GM12878 (cell line): ENCODE data around the gene SCCPDH. TPM values are rescaled to one million over a fixed set of nuclear protein-coding genes. Genes with fewer than 3 reads are reported as not detected.

Experiments
- ATAC-seq: fragments of 200-7000 bp; cut with Tn5 transposase; 3 replicates; pipeline ENCODE4 v1.9.1; 2020; ENCODE audit warnings: mild to moderate bottlenecking, moderate library complexity
- BruUV-seq: library from RNA; stranded (reverse); fragments of 400-500 nt; replicated peaks from 2 replicates; lab custom pipeline; 2021; lab: Mats Ljungman, UMichigan
- CTCF ChIA-PET: fragments of 300-600 bp; sonication (Branson Sonifier 250); formaldehyde crosslinking; extraction: SDS; loops from one replicate; lab custom pipeline; 2021; ENCODE audit warnings: inconsistent platforms; lab: Yijun Ruan, JAX
- POLR2A ChIA-PET: fragments of 350-600 bp; formaldehyde crosslinking; extraction: SDS; loops from one replicate; lab custom pipeline; 2021; ENCODE audit warnings: inconsistent platforms; lab: Charles Lee
- RAD21 ChIA-PET: fragments of 300-600 bp; sonication (Branson Sonifier 250); formaldehyde crosslinking; loops from one replicate; lab custom pipeline; 2023; ENCODE audit warnings: antibody characterized with exemption; ENCODE audit not compliant: unreplicated experiment; lab: Charles Lee
- SMC1A ChIA-PET: fragments of 300-600 bp; sonication (Branson Sonifier 250); formaldehyde crosslinking; loops from one replicate; lab custom pipeline; 2023; ENCODE audit not compliant: unreplicated experiment, uncharacterized antibody; lab: Charles Lee
- DNase-seq: peaks from one replicate; pipeline ENCODE4 v3.0.0-alpha.2; 2011; ENCODE audit warnings: low read depth, low spot score
- FAIRE-seq: peaks from 3 replicates; lab custom pipeline; 2011; peaks lifted over from hg19 to GRCh38; lab: Jason Lieb, UNC
- H2AFZ ChIP-seq: 2 replicates; pipeline ENCODE4 v1.6.0; 2011; ENCODE audit warnings: low read depth, low read length, control low read depth; ENCODE audit not compliant: control insufficient read depth
- H3K27ac ChIP-seq: 2 replicates; pipeline ENCODE4 v1.5.1; 2011; ENCODE audit warnings: control low read depth; ENCODE audit not compliant: control insufficient read depth, insufficient read depth
- H3K27me3 ChIP-seq, 2 experiments: replicated peaks in 1 of 2; 2 replicates each; pipeline versions ENCODE4 v1.6.0 to v1.6.1; 2011; ENCODE audit warnings: low read length in 1 of 2; ENCODE audit not compliant: control insufficient read depth in 2 of 2, insufficient read depth in 2 of 2
- H3K36me3 ChIP-seq, 2 experiments: 2 replicates each; pipeline ENCODE4 v1.5.1; 2011; ENCODE audit warnings: low read length in 1 of 2; ENCODE audit not compliant: control insufficient read depth in 2 of 2, insufficient read depth in 2 of 2
- H3K4me1 ChIP-seq: 2 replicates; pipeline ENCODE4 v1.6.1; 2011; ENCODE audit warnings: mild to moderate bottlenecking, low read length, moderate library complexity, mixed read lengths; ENCODE audit not compliant: control insufficient read depth, insufficient read depth
- H3K4me2 ChIP-seq: 2 replicates; pipeline ENCODE4 v1.6.0; 2011; ENCODE audit warnings: control low read depth; ENCODE audit not compliant: control insufficient read depth, insufficient read depth
- H3K4me3 ChIP-seq: fragments of 200-600 bp; sonication (generic); 2 replicates; pipeline ENCODE4 v1.5.1; 2016
- H3K79me2 ChIP-seq: 2 replicates; pipeline ENCODE4 v1.6.0; 2011; ENCODE audit warnings: low read length; ENCODE audit not compliant: control insufficient read depth, insufficient read depth
- H3K9ac ChIP-seq: 2 replicates; pipeline ENCODE4 v1.8.0; 2011; ENCODE audit warnings: low read length, control low read depth, mixed read lengths; ENCODE audit not compliant: control insufficient read depth, insufficient read depth
- H3K9me3 ChIP-seq: replicated peaks from 3 replicates; pipeline ENCODE4 v1.5.1; 2011; ENCODE audit warnings: mild to moderate bottlenecking, low read length; ENCODE audit not compliant: control insufficient read depth, insufficient read depth
- H4K20me1 ChIP-seq: 2 replicates; pipeline ENCODE4 v1.6.0; 2011; ENCODE audit not compliant: control insufficient read depth, insufficient read depth
- CHD4 ChIP-seq: fragments of 200-600 bp; sonication (generic); IDR thresholded peaks from 2 replicates; pipeline ENCODE4 v1.6.1; 2016; ENCODE audit warnings: mild to moderate bottlenecking
- CREM ChIP-seq: IDR thresholded peaks from 2 replicates; pipeline ENCODE4 v1.6.1; 2014; ENCODE audit warnings: antibody characterized with exemption, low read depth
- EED ChIP-seq: sonication (generic); IDR thresholded peaks from 2 replicates; pipeline ENCODE4 v1.6.1; 2016; ENCODE audit warnings: antibody characterized with exemption, low read depth
- ETV6 ChIP-seq, 2 experiments: fragments of 450-650 bp in 1 of 2; IDR thresholded peaks in 1 of 2; conservative IDR thresholded peaks in 1 of 2; 2 replicates each; pipeline ENCODE4 v1.6.1; 2014; ENCODE audit warnings: antibody characterized with exemption in 1 of 2, borderline replicate concordance in 1 of 2, low read depth in 1 of 2, mild to moderate bottlenecking in 1 of 2, moderate library complexity in 1 of 2
- NKRF ChIP-seq: fragments of 450-650 bp; conservative IDR thresholded peaks from 2 replicates; pipeline ENCODE4 v1.6.1; 2017; ENCODE audit warnings: mild to moderate bottlenecking, moderate library complexity
- RFX5 ChIP-seq: IDR thresholded peaks from 2 replicates; pipeline ENCODE4 v1.6.1; 2011; ENCODE audit warnings: low read depth, low read length, improper control_type of control experiment
- WGBS: methylation state at CpG from one replicate; pipeline ENCODE4 v1.1.6; 2016; ENCODE audit warnings: low lambda C conversion rate; ENCODE audit not compliant: insufficient replicate concordance, insufficient coverage; ENCODE audit errors: missing lambda C conversion rate; 5-methylcytosine and 5-hydroxymethylcytosine counted together
- in situ Hi-C: fragments of 300-500 bp; cut with MboI; formaldehyde crosslinking; loops from 9 replicates; pipeline ENCODE4 v1.14.3; 2018; ENCODE audit warnings: mixed read lengths
- intact Hi-C: fragments of 100-400 bp; cut with micrococcal nuclease; formaldehyde crosslinking; loops from one replicate; pipeline ENCODE4 v1.14.2; 2022; ENCODE audit not compliant: unreplicated experiment
- polyA plus RNA-seq, 11 experiments: library from polyadenylated mRNA; depleted of rRNA in 4 of 11; unstranded in 6 of 11; stranded (reverse) in 5 of 11; fragments of >200 nt; fragmentation: Nextera tagmentation in 4 of 11; fragmentation: Illumina TruSeq in 1 of 11; extraction: Ambion mirVana in 4 of 11; extraction: Trizol in 1 of 11; gene quantifications; 1 replicate in 1 of 11; 2 replicates in 10 of 11; pipeline versions ENCODE4 v1.2.1 to v1.2.3, GENCODE V29; 2011 to 2016; ENCODE audit warnings: inconsistent platforms in 2 of 11, missing spikeins in 2 of 11, low read depth in 1 of 11
- total RNA-seq, 4 experiments: library from RNA; depleted of rRNA in 3 of 4; stranded (reverse); fragments of >200 nt in 3 of 4; fragmentation: Illumina TruSeq in 1 of 4; extraction: Trizol in 1 of 4; gene quantifications; 2 replicates each; pipeline versions ENCODE4 v1.2.1 to v1.2.3, GENCODE V29; 2013 to 2021
- TF ChIP-seq, protein P1 (sequence below): fragments of 450-650 bp; formaldehyde crosslinking; IDR thresholded peaks from 2 replicates; pipeline ENCODE4 v1.5.0; 2022; ENCODE audit warnings: mild to moderate bottlenecking, missing genetic modification characterization

The SCCPDH gene
- total and polyA plus RNA-seq, 10 of the 15 experiments (the other 5 are each of a cell fraction or from before 2014, with no cell fraction given) = 5.4 to 44.8 (median 24.5) TPM

DNA sequence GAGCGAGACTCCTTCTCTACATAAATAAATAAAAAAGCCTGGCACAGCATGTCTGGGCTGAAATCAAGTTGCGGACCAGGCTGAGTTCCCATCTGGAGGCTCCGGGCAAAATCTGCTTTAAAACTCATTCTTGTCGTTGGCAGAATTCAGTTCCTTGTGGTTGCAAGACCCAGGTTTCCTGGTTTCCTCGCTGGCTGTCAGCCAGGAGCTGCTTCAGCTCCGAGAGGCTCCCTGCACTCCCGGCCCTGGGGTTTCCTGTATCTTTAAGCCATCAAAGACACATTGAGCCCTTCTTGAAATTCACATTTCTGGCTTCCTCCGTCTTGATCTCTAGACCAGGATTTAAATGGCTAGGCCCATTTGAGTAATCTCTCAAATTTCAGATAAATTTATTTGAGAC is 20.6 kb upstream of the SCCPDH start (continued):
- TF ChIP-seq, protein P1, sequence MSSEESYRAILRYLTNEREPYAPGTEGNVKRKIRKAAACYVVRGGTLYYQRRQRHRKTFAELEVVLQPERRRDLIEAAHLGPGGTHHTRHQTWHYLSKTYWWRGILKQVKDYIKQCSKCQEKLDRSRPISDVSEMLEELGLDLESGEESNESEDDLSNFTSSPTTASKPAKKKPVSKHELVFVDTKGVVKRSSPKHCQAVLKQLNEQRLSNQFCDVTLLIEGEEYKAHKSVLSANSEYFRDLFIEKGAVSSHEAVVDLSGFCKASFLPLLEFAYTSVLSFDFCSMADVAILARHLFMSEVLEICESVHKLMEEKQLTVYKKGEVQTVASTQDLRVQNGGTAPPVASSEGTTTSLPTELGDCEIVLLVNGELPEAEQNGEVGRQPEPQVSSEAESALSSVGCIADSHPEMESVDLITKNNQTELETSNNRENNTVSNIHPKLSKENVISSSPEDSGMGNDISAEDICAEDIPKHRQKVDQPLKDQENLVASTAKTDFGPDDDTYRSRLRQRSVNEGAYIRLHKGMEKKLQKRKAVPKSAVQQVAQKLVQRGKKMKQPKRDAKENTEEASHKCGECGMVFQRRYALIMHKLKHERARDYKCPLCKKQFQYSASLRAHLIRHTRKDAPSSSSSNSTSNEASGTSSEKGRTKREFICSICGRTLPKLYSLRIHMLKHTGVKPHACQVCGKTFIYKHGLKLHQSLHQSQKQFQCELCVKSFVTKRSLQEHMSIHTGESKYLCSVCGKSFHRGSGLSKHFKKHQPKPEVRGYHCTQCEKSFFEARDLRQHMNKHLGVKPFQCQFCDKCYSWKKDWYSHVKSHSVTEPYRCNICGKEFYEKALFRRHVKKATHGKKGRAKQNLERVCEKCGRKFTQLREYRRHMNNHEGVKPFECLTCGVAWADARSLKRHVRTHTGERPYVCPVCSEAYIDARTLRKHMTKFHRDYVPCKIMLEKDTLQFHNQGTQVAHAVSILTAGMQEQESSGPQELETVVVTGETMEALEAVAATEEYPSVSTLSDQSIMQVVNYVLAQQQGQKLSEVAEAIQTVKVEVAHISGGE (CRISPR knock-in tag) = no peak

- BruUV-seq = no TSS peak
- no peak for TF ChIP-seq RFX5
- no peak for TF ChIP-seq CHD4
- TF ChIP-seq EED = no peak
- no peak for TF ChIP-seq CREM
- TF ChIP-seq ETV6 (conservative IDR thresholded peaks at IDR 0.05 in 1 of 2, IDR thresholded peaks at IDR 0.05 in 1 of 2; ENCODE audit: borderline replicate concordance in 1 of 2, low read depth in 1 of 2) = no peak
- TF ChIP-seq NKRF = no peak
- TF ChIP-seq, all 136 proteins: peak for 0
- ChIA-PET SMC1A (no interaction called here), POLR2A (interaction anchor here (0.7 kb wide), 1 partner anchor 10 kb away, joined by 4 read pairs; no protein-coding TSS in a partner anchor), CTCF (no interaction called here), RAD21 (no interaction called here)
- WGBS = 12% methylated on average over 3 of the region's 3 CpGs
- Histone ChIP-seq H3K9ac (no peak overlapping the region), H2AFZ (no peak overlapping the region), H3K79me2 (no peaks in the 10 kb centered on the region), H3K4me2 (no peak overlapping the region), H3K4me3 (no peak overlapping the region), H3K27me3 (no peaks in the 10 kb centered on the region), H3K36me3 (no peaks in the 10 kb centered on the region), H3K4me1 (no peaks in the 10 kb centered on the region), H3K9me3 (no peaks in the 10 kb centered on the region), H4K20me1 (no peaks in the 10 kb centered on the region), H3K27ac (no peak overlapping the region)
- FAIRE-seq = no peak
- in situ Hi-C loops = no loop called here
- intact Hi-C loops = no loop called here
- no peak for DNase-seq
- ATAC-seq = no peak
Observed at GRCh38 chr1:246705368-246705767, 18.8 kb upstream of the SCCPDH start.
